Right lobe of liver (tissue), 4 donors: ENCODE results near the gene LTC4S.

Experiments used
- CTCF ChIP-seq, 4 donors: fragments of 200-600 bp in 3 of 4; fragments of 450-650 bp in 1 of 4; IDR thresholded peaks; one replicate each; pipeline versions ENCODE4 v1.5.1 to v1.8.0; 2016 to 2022; ENCODE audit warnings: antibody characterized with exemption in 4 of 4, mild to moderate bottlenecking in 2 of 4
- POLR2A ChIP-seq: fragments of 450-650 bp; IDR thresholded peaks from one replicate; pipeline ENCODE4 v1.6.1; 2017; ENCODE audit warnings: antibody characterized with exemption, mild to moderate bottlenecking
- donor health status: DM: no; HTN: no; CAD: no.
- donor health status: DM: no; HTN: no; CAD: no.
- donor health status: DM: no; HTN: yes; CAD: no.

DNA sequence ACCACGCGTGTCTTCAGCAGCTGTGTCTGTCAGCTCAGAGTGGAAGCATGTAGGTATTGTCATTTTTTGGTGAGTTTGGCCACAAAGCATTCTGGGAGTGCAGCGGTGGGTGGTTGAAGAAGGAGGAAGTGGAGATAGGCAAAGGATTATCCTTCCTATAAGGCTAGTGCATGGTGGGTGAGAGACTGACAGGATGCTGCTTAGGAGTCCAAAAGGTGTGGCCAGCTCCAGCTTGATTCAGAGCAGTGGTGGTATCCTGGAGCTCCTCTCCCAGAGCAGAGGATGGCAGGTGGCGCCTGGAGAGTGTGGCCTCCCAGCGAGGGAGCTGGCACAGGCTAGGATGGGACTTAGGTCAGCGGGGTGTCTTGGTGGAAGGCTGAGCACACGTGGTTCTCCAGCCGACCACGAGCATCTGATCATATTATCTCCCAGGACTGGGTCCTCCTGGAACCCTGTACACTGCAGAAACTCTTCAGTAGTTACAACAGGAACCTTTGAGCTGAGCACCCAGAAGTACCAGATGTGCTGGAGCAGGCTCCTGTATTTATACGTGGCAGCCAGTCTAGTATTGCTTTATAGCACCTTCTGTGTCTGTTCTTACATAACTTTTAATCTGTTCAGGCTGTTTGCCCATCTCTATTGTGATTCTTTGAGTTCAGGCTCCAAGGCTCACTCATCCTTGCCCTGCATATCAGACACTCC is 31.6 kb upstream of the LTC4S start:
- TF ChIP-seq POLR2A (no peak), CTCF (IDR thresholded peaks at IDR 0.05) (no peak)
